GM19372 (cell line): ENCODE results near the gene VILL.
"Not testable (repeated sequence)": the region's sequence is repeated elsewhere in the genome, so short reads cannot be mapped to it uniquely, and the experiment has no call there.

ENCODE experiments used
- ATAC-seq: cut with Tn5 transposase; IDR thresholded peaks from one replicate; pipeline ENCODE4 v1.9.1; 2021; ENCODE audit warnings: mild to moderate bottlenecking, low read depth, moderate library complexity; ENCODE audit not compliant: unreplicated experiment

The VILL gene

GRCh38 chr3:37963016-37963415 is 27.6 kb upstream of the VILL start:
- ATAC-seq = no peak

DNA sequence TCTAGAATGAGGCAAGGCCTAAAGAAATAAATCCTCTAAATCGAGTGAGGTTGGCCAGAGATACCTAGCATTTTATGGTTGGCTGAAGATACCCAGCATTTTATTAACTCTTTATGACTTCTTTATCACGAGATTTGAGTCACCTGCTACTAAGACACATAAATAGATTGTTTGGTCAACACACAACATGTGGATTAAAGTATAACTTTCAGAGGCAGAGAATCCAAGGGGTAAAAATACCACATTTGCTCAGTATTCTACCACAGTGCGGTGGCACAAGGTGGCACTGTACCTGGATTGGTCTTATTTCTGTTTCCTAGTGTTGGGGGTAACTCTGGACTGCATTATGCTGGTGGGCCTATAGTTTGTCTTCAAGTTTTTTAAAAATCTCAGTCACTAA is 27.0 kb upstream of the VILL start:
- no peak for ATAC-seq

DNA sequence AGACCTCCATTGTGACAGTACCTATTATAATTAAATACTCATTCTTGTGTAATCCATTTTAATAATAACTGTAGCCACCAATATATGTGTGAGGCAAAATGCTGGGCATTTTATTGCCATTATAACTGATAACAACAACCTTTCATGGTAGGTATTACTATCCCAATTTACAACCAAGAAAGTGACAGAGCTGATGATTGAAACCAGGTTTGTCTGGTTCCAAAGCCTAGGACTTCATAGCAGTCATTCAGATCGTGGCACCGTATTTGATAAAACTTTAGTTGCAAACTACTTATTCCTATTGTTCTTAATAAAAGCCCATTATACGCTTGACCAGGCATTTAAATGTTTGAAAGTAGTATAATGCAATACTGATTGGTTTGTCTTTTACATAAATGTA is 26.4 kb upstream of the VILL start:
- no peak for ATAC-seq

- no peak for ATAC-seq
Observed at GRCh38 chr3:37964716-37965115, 25.9 kb upstream of the VILL start.

DNA sequence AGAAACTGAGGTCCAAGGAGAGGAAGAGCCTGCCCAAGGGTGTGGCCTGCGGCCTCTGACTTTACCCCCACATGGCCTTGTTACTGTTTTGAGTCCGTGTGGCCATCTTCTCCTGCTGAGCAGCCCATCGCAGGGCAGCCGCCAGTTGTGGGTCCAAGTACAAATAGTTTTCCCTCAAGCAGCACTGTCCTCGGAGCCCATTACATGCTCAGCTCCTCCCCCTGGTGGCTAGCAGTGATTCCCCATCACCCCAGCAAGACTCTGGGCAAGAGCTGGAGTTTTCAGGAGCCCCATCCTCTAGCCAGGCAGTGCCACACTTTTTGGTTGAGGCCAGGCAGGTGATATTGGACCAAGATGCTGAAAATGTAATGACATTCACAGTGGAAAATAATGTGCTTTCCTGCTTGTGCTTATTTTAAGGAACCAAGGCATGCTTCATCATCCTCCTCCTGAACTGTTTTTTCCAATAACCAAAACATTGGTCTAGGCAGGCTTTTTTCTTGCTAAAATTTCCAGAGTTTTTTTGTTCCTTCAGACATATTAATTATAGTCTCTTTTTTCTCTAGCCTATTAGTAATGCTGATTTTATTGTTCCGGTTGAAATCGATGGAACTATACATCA is 23.2 kb upstream of the VILL start:
- ATAC-seq = peak; percentile 67

- no peak for ATAC-seq
Observed at GRCh38 chr3:37968199-37968598, 22.4 kb upstream of the VILL start.

DNA sequence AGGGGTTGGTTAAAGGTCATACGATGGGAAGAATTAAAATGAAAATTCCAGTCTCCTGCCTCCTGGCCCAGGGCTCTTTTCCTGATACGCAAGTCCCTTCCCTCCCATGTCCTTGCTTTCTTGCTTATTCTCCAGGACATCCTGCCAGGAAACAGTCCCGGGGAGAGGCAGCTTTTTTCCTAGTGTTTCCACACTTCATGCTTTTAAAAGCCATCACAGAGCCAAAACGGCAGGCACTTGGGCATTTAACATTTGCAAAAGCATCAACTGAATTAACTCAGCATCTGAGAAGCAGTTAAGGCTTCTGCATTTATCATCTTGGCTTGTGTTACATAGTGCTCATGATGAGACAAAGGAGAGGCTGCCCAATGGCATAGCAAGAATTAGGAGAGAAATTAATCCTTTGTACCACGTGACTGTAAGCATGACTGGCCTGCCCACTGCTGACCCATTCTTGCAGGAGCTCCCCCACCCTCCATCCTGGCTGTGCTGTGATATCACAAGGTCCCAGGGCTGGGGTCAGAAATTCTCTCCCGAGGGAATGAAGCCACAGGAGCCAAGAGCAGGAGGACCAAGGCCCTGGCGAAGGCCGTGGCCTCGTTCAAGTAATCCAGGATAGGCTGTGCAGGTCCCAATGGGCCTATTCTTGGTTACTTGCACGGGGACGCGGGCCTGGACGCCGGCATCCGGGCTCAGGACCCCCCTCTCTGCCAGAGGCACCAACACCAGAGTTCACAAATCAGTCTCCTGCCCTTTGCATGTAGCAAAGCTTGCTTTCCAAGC is 21.6 kb upstream of the VILL start:
- no peak for ATAC-seq

DNA sequence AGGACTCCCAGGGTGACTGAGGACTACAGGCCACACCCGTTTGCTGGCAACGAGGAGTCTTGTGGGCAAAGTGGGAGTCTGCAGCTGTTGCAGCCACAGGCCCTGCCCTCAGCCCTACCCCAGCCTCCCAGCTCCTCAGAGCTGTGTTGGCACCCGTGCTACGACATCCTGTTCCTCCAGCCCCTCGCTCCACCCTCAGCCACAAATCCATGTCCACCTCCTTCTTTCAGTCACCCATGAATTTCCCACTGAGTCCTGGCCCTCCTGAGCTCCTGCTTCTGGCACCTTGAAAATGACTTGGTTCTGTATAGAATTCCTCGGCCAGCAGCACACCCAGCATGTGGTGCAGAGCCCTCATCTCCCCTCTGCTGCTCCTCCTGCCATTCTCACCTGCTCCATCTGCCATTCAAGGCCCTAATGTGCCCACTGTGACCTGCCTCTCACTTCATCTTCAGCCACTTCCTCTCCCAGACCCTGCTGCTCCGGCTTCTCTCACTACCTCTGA is 20.9 kb upstream of the VILL start:
- no peak for ATAC-seq

DNA sequence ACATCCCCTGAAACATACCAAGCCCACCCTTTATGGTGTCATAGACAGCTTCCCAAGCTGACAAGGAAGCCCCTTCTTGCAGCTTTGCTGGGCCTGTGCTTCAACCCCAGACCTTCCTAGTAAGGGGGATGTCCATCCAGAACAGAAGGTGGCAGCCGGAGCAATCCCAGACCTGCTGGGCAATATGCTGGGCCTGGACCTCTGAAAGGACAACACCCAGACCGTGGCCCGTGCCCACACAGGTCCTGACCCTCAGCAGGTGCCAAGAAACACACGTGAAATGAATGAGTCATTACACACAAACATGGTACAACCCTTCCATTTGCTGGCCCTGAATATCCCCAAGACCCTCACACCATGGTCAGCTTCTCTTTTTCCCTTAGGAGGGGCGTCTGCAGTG is 19.8 kb upstream of the VILL start:
- ATAC-seq = no peak

DNA sequence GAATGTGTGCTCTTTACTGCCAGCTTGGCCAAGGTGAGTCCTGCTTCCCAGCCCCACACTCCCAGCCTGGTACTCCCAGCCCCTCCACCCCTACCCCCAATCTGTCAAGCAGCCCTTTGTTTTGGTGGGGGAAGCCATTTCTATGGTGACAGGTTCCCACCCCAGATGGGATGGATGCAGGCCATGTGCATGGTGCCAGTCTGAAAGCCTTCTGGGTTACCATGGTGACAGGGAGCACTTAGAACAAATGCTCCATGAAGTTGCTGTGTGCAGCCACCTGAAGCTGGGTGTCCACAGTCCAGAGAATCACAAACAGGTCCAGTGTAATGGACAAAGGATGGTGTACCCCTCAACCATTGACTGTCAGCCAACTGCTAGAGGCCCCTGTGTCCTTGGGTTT is 19.1 kb upstream of the VILL start:
- no peak for ATAC-seq

GRCh38 chr3:37972056-37972455 is 18.5 kb upstream of the VILL start:
- ATAC-seq = not testable (repeated sequence)

DNA sequence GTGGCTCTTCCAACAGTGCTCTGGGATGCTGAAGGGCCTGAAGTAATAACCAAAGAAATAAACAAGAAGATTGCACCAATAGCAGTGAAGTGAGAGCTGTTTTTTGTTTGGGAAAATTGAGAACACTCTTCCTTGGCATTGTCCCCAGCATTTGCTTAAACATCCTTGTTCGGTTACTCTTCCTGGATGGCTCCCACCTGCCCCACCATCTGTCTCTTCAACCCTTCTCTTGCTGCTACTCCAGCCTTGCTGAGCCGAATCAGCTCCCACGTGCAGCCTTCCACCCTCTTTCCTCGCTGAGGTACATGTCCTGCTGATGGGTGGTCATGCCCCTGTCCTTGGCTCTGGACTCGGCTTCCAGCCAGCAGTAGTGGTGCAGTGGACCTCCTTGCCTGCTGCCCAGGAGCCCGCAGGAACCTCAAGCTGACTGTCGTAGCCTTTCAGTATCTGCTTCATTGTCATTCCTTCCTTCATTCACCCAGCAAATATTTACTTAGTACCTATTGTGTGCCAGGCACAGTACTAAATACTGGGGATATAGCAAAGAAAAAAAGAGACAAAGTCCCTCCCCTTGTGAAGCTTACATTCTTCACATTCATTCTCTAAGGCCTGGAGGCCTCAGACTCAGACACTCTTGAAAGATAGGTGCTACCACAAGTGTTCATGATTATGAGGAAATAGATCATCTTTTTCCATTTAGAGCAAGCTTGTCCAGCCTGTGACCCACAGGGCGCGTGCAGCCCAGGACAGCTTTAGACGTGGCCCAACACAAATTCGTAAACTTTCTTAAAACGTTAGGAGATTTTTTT is 17.1 kb upstream of the VILL start:
- ATAC-seq = no peak

DNA sequence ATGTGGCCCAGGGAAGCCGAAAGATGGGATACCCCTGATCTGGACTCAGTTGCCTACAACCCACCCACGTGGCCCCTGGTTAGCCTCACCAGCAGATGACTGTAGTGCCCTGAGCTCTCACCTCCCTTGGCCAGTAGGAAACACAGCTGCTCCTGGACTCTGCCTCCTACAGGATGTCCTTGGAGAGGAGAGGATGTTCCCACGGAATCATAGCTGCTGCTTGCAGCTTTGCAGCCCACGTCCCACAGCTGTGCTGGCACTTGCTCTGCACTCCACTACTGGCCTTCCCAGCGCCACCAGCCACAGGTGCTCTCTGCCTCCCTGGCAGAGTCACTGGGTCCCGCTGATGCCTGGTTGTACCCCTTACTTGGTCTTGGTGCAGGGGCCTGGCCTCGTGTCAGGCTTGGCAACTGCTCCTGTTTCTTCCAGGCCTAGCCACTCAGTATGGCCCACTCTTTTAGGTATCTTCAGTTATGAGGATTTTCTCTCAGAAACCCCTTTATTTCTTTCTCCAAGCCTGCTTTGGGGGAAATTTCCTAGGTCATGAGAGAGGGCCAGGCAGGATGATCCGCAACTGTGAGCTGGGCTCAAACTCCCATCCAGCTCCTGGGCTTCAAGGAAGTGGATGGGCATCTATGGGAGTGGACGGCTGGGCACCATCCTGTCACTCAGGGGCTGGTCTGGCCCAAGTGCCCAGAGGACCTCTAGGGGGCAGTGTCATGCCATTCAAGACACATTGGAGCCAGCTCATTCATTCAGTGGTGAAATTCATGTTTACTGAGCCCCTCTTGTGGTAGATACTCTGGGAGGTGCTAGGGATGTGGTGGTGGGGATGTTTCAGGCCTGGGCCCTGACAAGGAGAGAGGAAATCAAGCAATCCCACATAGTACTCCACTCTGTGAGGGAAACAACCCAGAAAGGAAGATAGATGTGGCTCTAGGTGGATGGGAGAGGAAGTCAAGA is 16.2 kb upstream of the VILL start:
- peak; percentile 94 for ATAC-seq

DNA sequence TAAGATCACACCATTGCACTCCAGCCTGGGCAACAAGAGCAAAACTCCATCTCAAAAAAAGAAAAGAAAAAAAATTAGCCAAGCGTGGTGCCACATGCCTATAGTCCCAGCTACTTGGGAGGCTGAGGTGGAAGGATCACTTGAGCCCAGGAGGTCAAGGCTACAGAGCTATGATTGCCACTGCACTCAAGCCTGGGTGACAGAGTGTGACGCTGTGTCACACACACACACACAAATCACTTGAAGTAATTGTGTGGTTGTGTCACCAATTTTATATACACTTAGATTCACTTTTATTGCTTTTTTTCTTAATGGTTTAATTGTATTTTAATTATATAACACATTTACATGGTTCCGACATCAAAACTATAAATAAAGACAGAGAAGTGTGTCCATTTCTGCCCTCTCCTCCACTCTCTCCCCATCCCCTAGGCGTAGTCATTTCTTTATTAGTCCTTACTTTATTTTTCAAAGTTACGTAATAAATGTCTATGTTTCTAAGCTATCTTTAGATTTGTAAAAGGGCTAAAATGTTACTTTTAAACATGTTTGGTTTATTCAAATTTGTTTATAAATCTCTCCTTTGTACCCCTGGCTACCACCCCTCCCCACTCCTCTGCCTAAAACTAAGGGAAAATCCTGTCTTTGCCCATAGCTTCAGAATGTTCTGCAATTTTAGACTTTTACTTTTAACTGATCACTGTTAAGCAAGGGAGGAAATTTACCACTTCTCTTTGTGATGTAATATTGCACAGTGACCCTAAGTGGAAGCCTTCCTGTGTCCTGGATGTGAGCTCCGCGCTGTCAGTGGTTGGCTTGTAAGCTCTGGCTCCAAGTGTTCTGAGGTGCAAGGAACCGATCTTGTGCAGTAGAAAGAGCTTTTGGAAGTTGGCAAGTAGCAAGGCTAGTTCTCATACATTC is 10.8 kb upstream of the VILL start:
- ATAC-seq = no peak

DNA sequence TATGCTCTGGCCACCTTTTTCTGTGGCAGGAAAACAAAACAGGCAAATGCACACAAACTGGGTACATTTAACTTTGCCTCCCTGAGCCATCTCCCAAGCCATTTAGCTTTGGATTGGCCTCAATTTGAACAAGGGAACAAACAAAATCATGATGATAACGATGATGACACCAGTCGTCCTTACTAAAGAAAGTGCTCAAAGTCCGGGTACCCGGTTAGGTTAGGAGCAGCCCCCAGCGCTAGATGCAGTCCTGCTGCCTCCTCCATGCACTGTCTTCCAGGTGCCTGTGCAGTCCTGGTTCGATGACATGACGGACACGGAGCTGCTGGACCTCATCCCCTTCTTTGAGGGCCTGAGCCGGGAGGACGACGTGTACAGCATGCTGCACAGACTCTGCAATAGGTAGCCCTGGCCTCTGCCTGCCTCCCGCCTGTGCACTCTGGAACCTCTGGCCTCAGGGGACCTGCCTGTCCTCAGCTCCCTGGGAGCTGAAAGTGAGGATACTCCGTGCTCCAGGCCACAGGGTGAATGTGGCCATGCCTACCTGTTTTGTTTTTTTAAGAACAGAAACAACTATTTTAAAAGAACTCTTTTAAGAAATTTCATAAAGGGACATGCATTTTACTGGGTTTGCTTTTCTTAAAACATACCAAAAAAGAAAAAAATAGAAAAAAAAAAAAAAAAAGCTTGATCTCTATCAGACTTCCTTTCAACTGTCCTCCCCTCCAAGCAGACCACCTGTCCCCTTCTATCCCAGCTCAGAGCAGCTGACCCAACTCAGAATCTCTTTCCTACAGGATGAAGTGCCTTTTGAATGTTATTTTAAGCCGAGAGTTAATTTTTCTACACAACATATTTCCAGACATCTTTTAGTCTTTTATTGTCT is 9.9 kb upstream of the VILL start:
- no peak for ATAC-seq

DNA sequence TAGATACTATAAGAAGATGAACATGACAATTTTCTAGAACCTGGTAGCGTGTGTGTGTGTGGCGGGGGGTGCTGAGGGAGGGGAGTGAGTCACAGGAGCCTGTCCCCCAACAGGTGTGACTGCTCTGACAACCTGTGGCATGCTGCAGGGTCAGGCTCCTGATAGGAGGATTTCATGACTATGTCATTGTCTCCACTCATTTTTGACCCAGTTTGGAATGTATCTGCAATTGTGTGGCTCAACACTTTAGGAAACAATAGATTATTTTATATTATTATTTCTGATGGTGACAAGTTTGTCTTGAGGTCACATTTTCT is 9.3 kb upstream of the VILL start:
- no peak for ATAC-seq

GRCh38 chr3:37982331-37982730 is 8.3 kb upstream of the VILL start:
- ATAC-seq = no peak

- ATAC-seq = no peak
Observed at GRCh38 chr3:37984051-37984450, 6.5 kb upstream of the VILL start.
